Urinary bladder (tissue), 4 donors: ENCODE measurements around the gene MTA2. TPM values are rescaled to one million over a fixed set of nuclear protein-coding genes. Genes with fewer than 3 reads are reported as not detected.

Experiments
- DNase-seq: peaks from one replicate; pipeline ENCODE4 v3.0.0-alpha.2; 2015; ENCODE audit errors: extremely low spot score
- H3K27ac ChIP-seq: one replicate; pipeline ENCODE4 v1.5.1; 2013; ENCODE audit warnings: low read depth, mild to moderate bottlenecking, moderate library complexity
- H3K36me3 ChIP-seq: one replicate; pipeline ENCODE4 v1.6.1; 2013; ENCODE audit warnings: mild to moderate bottlenecking, moderate library complexity; ENCODE audit not compliant: insufficient read depth
- H3K4me1 ChIP-seq: one replicate; pipeline ENCODE4 v1.6.1; 2013; ENCODE audit warnings: mild to moderate bottlenecking, moderate library complexity; ENCODE audit not compliant: insufficient read depth
- H3K4me3 ChIP-seq: one replicate; pipeline ENCODE4 v1.5.1; 2013; ENCODE audit warnings: low read depth, low read length
- WGBS: extraction: QIAGEN DNeasy Blood & Tissue Kit; methylation state at CpG from one replicate; pipeline ENCODE4 v1.1.7; 2013; 5-methylcytosine and 5-hydroxymethylcytosine counted together
- polyA plus RNA-seq: library from polyadenylated mRNA; stranded (reverse); fragments of 200-250 nt; gene quantifications from one replicate; pipeline ENCODE4 v1.2.3, GENCODE V29; 2013
- total RNA-seq: library from RNA; depleted of rRNA; stranded (reverse); fragments of >200 nt; gene quantifications from one replicate; pipeline ENCODE4 v1.2.3, GENCODE V29; 2014
- donor health status: healthy with polysubstance abuse.
- donor health status: healthy.

MTA2 gene
- total and polyA plus RNA-seq, 2 donors: 52.8 to 75.2 TPM

- Histone ChIP-seq H3K4me1 (no peaks in the 10 kb centered on the region), H3K4me3 (no peak overlapping the region), H3K27ac (no peak overlapping the region), H3K36me3 (peaks cover 2% of the 10 kb centered on the region)
- DNase-seq: no peak
- WGBS: 93% methylated on average over 12 of the region's 12 CpGs
Measured at GRCh38 chr11:62608776-62609175, 7.1 kb upstream of the MTA2 start.

- Histone ChIP-seq H3K4me3 (no peak overlapping the region), H3K27ac (no peak overlapping the region), H3K4me1 (no peaks in the 10 kb centered on the region), H3K36me3 (peaks cover 2% of the 10 kb centered on the region)
- 79% methylated on average over 4 of the region's 4 CpGs for WGBS
- DNase-seq: no peak
Measured at GRCh38 chr11:62607714-62608113, 6.0 kb upstream of the MTA2 start.

DNA sequence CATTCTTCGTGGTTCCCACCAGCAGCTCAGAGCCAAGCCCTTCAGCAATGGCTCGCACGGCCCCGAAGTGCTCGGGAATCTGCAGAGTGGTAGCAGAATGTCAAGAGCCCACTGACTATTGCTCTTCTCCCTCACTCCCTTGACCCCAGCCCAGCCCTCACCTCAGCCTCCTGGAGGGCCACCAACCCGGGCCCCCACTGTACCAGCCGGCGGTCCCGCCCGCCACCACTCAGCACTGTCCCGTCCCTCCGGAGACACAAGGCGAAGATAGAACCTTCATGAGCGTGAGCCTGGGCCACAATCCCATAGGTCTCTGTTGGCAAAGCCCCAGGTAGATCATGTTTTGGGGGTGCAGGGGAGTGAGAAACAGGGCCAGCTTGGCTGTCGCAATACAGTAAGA, 4.2 kb upstream of the MTA2 start:
- Histone ChIP-seq H3K27ac (no peak overlapping the region), H3K4me3 (no peak overlapping the region), H3K36me3 (peaks cover 2% of the 10 kb centered on the region), H3K4me1 (no peaks in the 10 kb centered on the region)
- DNase-seq: no peak
- WGBS: 93% methylated on average over 15 of the region's 15 CpGs

- WGBS: 87% methylated on average over 6 of the region's 6 CpGs
- Histone ChIP-seq H3K4me1 (no peaks in the 10 kb centered on the region), H3K27ac (no peak overlapping the region), H3K36me3 (peaks cover 2% of the 10 kb centered on the region), H3K4me3 (no peak overlapping the region)
- DNase-seq: no peak
Measured at GRCh38 chr11:62605467-62605866, 3.8 kb upstream of the MTA2 start.

DNA sequence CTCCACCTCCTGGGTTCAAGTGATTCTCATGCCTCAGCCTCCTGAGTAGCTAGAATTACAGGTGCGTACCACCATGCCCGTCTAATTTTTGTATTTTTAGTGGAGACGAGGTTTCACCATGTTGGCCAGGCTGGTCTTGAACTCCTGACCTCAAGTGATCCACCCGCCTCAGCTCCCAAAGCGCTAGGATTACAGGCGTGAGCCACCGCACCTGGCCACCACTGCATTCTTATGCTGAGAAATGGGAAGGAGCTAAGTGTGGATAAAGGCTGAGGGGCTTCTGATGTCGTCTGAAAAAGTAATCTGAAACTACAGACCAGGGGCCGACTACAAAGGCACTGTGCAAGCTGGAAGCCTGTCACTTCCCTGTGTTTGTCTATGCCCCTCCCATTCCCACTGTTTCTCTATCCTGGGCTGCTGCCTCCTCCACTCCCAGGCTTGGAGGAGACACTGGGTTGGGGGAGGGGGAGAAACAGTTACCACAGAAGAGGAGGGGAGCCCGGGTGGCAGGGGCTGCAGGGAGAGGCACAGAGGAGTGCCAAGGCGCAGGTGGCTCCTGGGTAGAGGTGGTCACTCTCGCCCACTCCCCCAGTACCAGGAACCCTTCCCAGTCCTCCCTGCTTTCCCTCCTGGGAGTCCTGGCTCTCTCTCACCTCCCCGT, 2.9 kb upstream of the MTA2 start:
- Histone ChIP-seq H3K4me1 (no peaks in the 10 kb centered on the region), H3K36me3 (peaks cover 2% of the 10 kb centered on the region), H3K27ac (no peak overlapping the region), H3K4me3 (no peak overlapping the region)
- WGBS: 85% methylated on average over 13 of the region's 13 CpGs
- no peak for DNase-seq

GRCh38 chr11:62603776-62604299, 2.2 kb upstream of the MTA2 start:
- Histone ChIP-seq H3K36me3 (peaks cover 2% of the 10 kb centered on the region), H3K27ac (no peak overlapping the region)

GRCh38 chr11:62603072-62603408, 1.4 kb upstream of the MTA2 start:
- Histone ChIP-seq H3K27ac (no peak overlapping the region), H3K4me3 (peak overlapping the region; percentile 89), H3K36me3 (peaks cover 2% of the 10 kb centered on the region), H3K4me1 (no peaks in the 10 kb centered on the region)
- DNase-seq: no peak
- 50% methylated on average over 13 of the region's 13 CpGs for WGBS

More at GRCh38 chr11:62603776-62604299, 2.2 kb upstream of the MTA2 start:
- 91% methylated on average over 8 of the region's 8 CpGs for WGBS
- no peak for DNase-seq
- no peak overlapping the region for H3K4me3 ChIP-seq
- H3K4me1 ChIP-seq: no peaks in the 10 kb centered on the region

GRCh38 chr11:62602141-62603071, 741 bp upstream of the MTA2 start:
- H3K4me1 ChIP-seq: no peaks in the 10 kb centered on the region

DNA sequence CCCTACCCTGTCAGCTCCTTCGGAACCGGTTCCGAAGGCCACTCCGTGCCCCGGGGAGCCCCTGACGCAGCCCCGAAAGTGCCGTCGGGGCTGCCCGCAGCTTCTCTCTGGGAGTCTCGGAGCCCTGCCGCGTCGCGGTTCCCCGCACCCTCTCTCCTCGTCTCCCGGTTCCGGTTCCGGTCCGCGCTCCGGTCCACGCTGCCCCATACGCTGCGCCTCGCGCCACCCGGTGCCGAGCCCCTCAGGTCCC, 618 bp downstream of the MTA2 start:
- Histone ChIP-seq H3K4me1 (no peaks in the 10 kb centered on the region), H3K27ac (peak overlapping the region; percentile 96), H3K36me3 (peaks cover 2% of the 10 kb centered on the region), H3K4me3 (peak overlapping the region; percentile 89)
- WGBS: under 1% methylated on average over 30 of the region's 30 CpGs
- no peak for DNase-seq

More at GRCh38 chr11:62602141-62603071, 741 bp upstream of the MTA2 start:
- peak overlapping the region; percentile 54 for H3K27ac ChIP-seq
- 7% methylated on average over 96 of the region's 96 CpGs for whole genome bisulfite sequencing
- DNase-seq: no peak
- peaks cover 2% of the 10 kb centered on the region for H3K36me3 ChIP-seq
- peak overlapping the region; percentile 89 for H3K4me3 ChIP-seq

- H3K27ac ChIP-seq: peak overlapping the region; percentile 96
- no peaks in the 10 kb centered on the region for H3K4me1 ChIP-seq
- H3K4me3 ChIP-seq: peak overlapping the region; percentile 89
- H3K36me3 ChIP-seq: peaks cover 2% of the 10 kb centered on the region
- no peak for DNase-seq
- WGBS: 2% methylated on average over 26 of the region's 26 CpGs
Measured at GRCh38 chr11:62600367-62601121, 1.1 kb downstream of the MTA2 start.

- H3K4me3 ChIP-seq: no peak overlapping the region
- no peaks in the 10 kb centered on the region for H3K4me1 ChIP-seq
- H3K27ac ChIP-seq: no peak overlapping the region
- DNase-seq: no peak
- WGBS: 37% methylated on average over 5 of the region's 5 CpGs
- H3K36me3 ChIP-seq: no peaks in the 10 kb centered on the region
Measured at GRCh38 chr11:62599901-62600300, 1.8 kb downstream of the MTA2 start.

DNA sequence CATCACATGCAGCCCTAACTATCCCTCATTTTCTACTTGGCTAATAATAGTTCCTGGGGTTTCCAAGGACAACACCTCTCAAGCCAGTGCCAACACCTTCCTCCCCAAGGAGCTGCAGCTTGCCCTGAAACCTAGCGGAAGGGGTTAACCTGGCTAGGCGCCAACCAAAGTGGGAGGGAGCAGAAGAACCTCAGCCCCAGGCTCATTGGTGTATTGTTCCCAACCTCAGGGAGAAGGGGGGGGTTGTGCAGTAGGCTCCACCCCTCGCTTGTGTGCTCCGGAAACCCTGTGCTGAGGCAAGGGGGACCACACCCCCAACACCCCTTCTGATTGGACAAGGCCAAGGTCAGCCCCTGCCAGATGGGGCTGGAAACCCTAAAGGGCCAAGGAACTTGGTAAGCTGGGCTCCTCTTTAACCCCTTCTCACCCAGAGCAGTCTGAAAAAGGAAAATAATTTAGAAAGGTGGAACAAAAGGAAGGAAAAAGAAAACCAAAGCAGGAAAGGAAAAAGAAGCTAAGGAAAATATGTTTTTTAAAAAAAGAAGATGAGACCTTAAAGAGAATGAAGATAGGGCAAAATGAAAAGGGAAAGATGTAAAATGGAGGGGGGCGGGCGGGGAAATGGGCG, 2.5 kb downstream of the MTA2 start:
- no peaks in the 10 kb centered on the region for H3K4me1 ChIP-seq
- no peak overlapping the region for H3K4me3 ChIP-seq
- peak; percentile 88 for DNase-seq
- WGBS: 35% methylated on average over 7 of the region's 7 CpGs
- H3K27ac ChIP-seq: no peak overlapping the region
- no peaks in the 10 kb centered on the region for H3K36me3 ChIP-seq

GRCh38 chr11:62595124-62595523, 6.5 kb downstream of the MTA2 start:
- no peaks in the 10 kb centered on the region for H3K4me1 ChIP-seq
- 85% methylated on average over 8 of the region's 8 CpGs for WGBS
- H3K36me3 ChIP-seq: no peaks in the 10 kb centered on the region
- H3K4me3 ChIP-seq: no peak overlapping the region
- DNase-seq: no peak
- no peak overlapping the region for H3K27ac ChIP-seq
